Retina (tissue), 1 donor: ENCODE data around the gene PHC3.

Experiments
- DNase-seq: peaks from one replicate; pipeline ENCODE4 v3.0.0-alpha.2; 2016

Gene PHC3

GRCh38 chr3:170189398-170190256, 8.1 kb upstream of the PHC3 start:
- peak; percentile 32 for DNase-seq

- peak; percentile 11 for DNase-seq
These were observed 1.2 kb downstream of the PHC3 start for GRCh38 chr3:170180079-170180907.

- DNase-seq, result no peak
These were observed 2.1 kb downstream of the PHC3 start for GRCh38 chr3:170179432-170179831.

- no peak for DNase-seq
These were observed 2.9 kb downstream of the PHC3 start for GRCh38 chr3:170178651-170179050.

- no peak for DNase-seq
These were observed 10.0 kb downstream of the PHC3 start for GRCh38 chr3:170171563-170171962.

GRCh38 chr3:170164717-170165116, 16.8 kb downstream of the PHC3 start:
- DNase-seq, result no peak

- DNase-seq, result no peak
These were observed 17.4 kb downstream of the PHC3 start for GRCh38 chr3:170163956-170164645.

GRCh38 chr3:170162630-170163029, 18.9 kb downstream of the PHC3 start:
- no peak for DNase-seq

- DNase-seq, result no peak
These were observed 19.5 kb downstream of the PHC3 start for GRCh38 chr3:170162052-170162451.

GRCh38 chr3:170159933-170160332, 21.6 kb downstream of the PHC3 start:
- no peak for DNase-seq

- no peak for DNase-seq
These were observed 22.1 kb downstream of the PHC3 start for GRCh38 chr3:170159459-170159858.

GRCh38 chr3:170155604-170156003, 25.9 kb downstream of the PHC3 start:
- no peak for DNase-seq

- DNase-seq, result peak; percentile 26
These were observed 26.9 kb downstream of the PHC3 start for GRCh38 chr3:170154569-170155143.

- DNase-seq, result no peak
These were observed 27.4 kb downstream of the PHC3 start for GRCh38 chr3:170154084-170154483.

GRCh38 chr3:170151536-170151935, 30.0 kb downstream of the PHC3 start:
- DNase-seq, result no peak

GRCh38 chr3:170149016-170149415, 32.5 kb downstream of the PHC3 start:
- DNase-seq, result no peak

GRCh38 chr3:170145278-170145677, 36.3 kb downstream of the PHC3 start:
- no peak for DNase-seq

- DNase-seq, result no peak
These were observed 37.1 kb downstream of the PHC3 start for GRCh38 chr3:170144437-170144843.

- no peak for DNase-seq
These were observed 39.2 kb downstream of the PHC3 start for GRCh38 chr3:170142373-170142772.

- no peak for DNase-seq
These were observed 43.5 kb downstream of the PHC3 start for GRCh38 chr3:170137986-170138385.

GRCh38 chr3:170132335-170132734, 49.2 kb downstream of the PHC3 start:
- no peak for DNase-seq

GRCh38 chr3:170130532-170130931, 51.0 kb downstream of the PHC3 start:
- no peak for DNase-seq

GRCh38 chr3:170128977-170129431, 52.5 kb downstream of the PHC3 start:
- DNase-seq, result no peak
